Activated CD4-positive, alpha-beta T cell treated with anti-CD3 and anti-CD28 coated beads for 4 hours (primary cell): Measurements from ENCODE around the gene SPATA12.

ENCODE experiments used
- DNase-seq, 2 donors: peaks; one replicate each; pipeline ENCODE4 v3.0.0-alpha.2; 2020

SPATA12 gene, protein sequence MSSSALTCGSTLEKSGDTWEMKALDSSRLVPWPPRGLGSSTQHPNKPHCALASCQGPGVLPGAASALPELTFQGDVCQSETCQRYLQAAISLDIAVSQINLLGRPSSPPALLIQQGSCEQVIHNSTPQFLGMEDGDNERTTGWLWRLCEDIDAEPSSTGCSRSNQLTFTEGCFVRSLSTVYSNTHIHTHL

DNA sequence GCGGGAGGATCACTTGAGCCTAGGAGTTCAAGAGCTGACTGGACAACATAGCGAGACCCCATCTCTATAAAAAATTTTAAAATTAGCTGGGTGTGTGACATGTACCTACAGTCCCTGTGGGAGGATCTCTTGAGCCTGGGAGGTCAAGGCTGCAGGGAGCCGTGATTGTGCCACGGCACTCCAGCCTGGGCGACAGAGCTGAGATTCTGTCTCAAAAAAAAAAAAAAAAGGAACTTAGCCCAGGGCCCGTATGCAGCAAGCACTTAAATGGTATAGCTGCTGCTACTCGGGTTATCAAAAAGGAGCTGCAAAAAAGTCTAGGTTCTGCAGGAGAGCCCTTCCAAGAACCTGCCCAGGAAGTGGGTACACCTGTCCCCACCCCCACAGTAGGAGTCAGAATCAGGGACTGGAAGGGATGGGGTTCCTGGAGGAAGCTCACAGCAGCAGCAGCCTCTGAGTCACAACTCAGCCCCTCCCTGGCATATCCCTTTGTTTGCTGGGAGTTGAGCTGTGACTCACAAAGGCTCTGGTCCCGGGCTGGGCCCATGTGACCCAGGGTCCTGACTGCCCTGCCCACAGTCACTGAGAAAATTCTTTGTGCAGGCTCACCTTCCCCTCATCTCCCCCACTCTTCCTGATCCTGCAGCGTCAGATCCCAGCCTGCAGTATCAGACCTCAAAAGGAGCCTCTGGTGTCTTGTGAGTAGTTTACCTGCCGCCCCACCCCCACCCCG lies at the start of gene SPATA12:
Gene SPATA12, plus strand, starts transcription at position 576 of the 733 bp plus-strand sequence. CDS start 13,031 bp downstream, outside the sequence.
- DNase-seq: no peak

DNA sequence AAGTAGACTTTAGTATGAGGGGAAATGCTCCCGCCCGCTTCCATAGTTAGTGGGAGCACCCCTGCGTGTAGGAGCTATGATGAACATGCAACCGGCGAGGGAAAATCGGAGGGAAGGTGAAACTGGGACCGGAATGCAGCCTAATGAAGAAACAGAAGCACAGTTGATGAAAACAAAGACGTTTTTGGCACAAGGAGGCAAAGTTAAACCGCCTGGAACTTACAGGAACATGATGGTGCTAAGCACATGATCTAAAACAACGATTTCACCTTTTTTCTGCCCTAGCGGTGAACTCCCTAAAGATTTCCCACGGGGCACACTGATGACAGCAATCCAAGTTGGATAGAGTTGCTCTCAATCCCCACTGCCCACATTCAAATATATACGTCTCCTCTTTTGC lies 49.4 kb upstream of the SPATA12 start:
- no peak for DNase-seq

DNA sequence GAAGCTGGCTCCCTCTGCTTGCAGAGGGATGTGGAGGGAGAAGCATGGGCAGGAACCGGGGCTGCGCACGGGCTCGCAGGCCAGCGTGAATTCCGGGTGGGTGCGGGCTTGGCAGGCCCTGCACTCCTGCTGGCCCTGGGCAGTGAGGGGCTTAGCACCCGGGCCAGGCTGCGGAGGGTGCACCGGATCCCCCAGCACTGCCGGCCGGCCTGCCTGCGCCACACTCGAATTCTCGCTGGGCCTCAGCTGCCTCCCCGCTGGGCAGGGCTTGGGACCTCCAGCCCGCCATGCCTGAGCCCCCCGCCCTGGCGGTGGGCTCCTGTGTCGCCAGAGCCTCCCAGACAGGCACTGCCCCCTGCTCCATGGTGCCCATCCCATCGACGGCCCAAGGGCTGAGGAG lies 47.6 kb upstream of the SPATA12 start:
- DNase-seq: no peak

DNA sequence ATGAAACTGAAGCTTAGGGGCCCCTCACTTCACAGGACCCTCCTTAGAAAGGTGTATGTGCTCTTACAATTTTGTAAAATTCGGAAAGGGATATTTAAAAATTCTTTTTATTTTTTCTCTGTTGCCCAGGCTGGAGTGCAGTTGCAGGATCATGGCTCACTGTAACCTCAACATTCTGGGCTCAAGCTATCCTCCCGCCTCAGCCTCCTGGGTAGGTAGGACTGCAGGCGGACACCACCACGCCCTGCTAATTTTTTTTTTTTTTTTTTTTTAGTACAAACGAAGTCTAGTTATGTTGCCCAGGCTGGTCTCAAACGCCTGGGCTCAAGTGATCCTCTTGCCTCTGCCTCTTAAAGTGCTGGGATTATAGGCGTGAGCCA lies 45.1 kb upstream of the SPATA12 start:
- no peak for DNase-seq

DNA sequence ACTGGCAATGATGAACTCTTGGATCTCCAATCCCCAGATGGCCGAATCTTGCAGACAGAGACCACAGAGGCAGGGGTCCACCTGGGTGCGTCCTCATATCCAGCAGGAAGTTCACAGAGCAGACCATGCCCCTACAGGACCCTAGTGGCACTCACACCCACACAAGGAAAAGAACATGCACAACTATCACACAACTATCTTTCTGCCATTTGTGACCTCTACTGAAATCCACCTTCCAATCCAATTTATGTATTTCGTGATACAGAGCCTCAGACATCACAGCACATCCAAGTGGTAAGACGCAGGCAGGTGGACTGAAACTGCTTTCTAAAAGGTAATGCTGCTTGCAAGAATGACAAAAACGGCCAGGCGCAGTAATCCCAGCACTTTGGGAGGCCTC lies 44.6 kb upstream of the SPATA12 start:
- DNase-seq: no peak

DNA sequence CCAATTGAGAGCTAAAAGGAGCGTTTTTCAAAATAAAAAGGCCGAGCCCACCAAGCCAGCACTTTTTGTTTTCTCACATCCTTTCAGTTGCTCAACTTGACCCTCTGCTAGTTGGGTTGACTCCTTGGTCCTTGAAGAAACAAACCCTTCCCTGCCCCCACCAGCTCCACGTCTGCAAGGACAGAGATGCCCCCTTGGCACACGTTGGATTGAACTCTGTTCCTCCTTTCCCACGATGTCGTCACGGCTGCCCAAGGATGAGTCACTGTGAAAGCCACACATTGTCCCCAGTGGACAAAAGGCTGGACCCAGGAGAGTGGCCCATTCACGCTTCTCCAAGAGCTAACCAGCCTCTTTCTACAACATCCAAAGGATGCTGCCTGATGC lies 43.0 kb upstream of the SPATA12 start:
- no peak for DNase-seq

DNA sequence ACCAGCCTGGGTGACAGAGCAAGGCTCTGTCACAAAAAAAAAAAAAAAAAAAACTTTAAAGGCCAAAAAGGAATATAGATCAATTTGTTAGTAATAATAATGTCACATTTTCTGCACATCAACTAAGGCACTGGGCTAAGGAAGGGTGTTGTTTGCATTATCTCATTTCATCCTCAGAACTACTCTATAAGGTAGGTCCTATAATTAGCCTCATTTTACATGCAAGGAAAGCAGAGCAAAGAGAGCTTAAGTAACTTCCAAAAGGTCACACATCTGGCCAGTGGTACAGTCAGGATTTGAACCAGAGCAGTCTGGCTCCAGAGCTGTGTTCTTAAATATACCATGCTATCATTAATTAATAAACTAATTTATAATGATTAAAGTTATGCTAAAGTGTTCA lies 42.2 kb upstream of the SPATA12 start:
- DNase-seq: no peak

DNA sequence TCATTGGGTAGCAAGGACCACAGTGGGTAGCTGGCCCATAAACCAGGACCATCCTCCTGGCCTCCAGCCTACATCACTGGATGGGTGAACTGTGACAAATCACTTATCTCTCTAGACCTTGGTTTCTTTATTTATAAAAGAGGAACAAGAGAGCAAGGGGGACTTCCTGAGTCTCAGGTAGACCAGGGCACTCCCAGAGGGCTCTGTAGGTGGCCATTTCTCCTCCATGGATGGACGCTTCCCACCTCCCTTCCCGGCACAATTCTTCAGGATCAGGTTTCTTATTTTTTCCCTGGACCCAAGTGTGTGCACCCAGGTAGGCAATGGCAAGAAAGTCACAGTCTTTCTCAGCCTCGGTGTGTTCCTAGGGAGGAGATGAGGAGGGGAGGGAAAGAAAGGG lies 41.4 kb upstream of the SPATA12 start:
- DNase-seq: no peak

DNA sequence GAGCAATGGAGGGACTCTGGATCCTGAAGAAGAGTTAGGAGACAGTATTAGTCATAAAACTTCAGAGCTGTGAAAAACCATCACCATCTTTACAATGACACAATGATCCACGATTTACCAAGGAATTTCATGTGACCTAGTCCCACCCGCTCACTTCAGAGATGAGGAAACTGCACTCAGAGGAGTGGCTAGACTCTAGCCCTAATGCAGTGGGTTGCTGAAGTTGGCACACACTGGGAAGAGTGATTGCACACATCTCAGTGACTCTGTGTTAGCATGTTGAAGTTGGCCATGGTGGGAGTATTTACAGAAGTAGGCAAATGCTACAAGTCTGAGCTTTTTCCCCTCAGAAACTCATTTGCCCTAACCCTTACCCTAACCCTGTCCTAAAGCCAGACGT lies 35.2 kb upstream of the SPATA12 start:
- DNase-seq: no peak

DNA sequence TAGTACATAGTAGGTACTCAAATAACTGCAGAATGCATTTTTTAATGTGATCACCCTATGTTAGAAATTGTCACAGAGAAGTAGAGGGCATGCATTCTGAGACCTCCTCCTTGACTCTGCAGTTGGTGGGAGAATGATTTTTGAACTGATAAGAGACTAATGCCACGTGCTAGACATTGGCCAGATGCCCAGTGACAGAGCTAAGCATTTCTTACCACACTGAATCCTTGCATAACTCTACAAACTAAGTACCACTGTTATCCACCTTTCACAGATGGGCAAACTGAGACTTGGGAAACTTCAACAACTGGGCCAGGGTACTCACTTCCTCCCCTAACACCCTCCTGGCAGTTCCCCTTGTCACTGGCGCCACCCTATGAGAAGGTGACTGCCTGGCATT lies 33.5 kb upstream of the SPATA12 start:
- no peak for DNase-seq

DNA sequence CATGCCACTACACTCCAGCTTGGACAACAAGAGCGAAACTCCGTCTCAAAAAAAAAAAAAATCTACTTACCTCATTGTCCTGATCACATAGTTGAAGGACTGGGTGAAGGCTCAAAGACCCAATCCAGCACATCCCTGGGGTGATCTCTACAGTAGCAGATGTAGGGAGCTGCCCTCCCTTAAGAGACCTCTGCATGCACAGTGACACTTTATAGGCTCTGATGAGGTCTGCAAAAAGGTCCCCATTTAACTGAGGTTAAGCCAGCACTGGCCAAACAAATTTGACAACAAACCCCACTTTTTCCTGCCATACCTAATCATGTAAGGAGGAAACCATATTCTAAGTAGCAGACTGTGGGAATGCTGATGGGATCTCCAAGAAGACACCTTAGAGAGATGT lies 31.1 kb upstream of the SPATA12 start:
- no peak for DNase-seq

DNA sequence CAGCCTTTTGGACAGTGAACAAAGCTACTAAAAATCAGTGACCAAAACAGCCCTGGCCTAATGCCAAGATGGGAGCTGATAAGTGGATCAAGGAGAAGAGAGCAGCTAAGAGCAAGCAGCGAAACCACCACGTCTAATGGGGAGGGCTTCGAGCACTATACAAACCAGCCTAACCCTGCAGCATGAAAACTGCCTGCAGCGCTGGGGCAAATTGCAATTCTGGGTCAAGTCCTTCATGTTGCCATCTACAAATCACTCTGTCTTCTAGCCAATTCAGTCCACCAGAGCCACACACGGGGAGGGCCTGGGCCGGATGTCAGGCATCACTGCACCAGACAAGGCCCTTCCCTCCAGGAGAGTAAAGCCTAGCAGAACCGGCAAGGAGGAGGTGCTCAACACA lies 30.5 kb upstream of the SPATA12 start:
- no peak for DNase-seq

DNA sequence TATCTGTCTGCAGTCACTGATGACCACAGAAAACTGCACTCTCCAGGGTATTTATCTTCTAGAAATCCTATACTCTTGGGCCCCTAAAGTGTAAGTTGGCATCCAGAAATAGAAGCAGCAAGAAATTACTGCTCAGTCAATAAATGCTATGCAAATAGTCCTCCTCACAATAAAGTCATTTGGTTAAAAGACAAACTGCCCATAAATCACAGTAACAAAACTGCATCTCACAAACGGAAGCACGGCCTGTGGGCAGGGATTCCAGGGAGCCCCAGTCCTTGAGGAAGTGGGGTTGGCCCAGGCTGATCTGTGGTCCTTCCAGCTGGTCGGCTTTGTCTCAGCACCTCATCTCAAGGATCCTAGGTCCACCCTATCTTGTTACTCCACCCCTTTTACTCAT lies 29.7 kb upstream of the SPATA12 start:
- no peak for DNase-seq

DNA sequence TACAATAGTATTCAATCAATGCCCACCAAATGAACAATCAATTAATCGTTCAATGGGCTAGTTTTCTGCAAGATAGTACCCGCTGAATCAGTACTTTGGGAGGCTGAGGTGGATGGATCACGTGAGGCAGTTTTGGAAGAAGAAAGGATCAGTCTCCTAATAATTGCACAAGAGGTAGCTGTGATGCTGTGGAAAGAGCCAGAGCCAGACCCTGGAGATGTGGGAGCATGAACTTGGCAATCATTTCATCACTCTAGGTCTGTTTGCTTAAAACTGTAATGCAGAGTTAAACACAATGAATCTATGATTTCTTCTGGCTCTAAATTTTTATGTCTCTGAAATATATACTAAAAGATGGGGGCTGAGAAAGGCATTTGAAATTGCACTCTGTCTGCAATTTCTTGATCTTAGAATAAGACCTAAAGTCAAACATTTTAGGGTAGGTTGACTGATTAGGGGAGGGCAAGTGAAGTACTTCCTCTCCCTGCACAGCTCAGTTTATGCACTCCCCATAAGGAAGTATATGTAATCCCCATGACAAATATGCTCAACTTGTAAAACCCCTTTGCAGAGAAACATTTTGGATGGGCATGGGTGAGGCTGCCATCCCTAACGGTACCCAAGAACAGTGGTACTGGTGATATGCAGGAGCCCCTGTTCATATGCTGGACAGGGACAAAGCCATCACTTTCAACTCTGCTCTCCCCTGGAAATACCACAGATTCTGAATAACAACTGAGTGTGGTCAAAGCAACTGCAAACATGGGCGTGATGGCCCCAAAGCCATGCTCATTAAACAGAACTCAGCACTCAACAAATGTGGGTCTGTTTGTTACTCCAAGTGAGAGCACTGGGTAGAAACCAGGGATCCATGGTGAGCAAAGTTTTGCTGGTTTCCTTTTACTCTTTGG lies 28.6 kb upstream of the SPATA12 start:
- DNase-seq: no peak

DNA sequence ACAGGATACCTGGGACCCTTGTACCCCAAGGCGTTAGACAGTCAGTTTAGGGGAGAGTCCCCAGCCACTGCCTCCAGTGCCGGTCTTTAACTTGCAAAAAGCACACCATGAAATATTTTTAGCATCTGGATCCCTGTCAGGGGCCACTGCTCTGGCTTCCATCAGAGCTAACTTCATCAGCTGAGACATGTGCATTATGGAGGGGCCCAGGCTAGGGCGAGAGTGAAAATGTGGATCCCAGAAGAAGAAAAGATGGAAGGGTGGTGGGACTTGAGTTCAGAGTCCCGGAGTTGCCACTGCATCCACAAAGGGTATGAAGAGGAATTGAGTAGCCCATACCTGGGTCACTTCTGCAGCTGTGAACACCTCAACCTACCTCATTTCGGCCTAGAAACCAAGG lies 23.5 kb upstream of the SPATA12 start:
- no peak for DNase-seq

DNA sequence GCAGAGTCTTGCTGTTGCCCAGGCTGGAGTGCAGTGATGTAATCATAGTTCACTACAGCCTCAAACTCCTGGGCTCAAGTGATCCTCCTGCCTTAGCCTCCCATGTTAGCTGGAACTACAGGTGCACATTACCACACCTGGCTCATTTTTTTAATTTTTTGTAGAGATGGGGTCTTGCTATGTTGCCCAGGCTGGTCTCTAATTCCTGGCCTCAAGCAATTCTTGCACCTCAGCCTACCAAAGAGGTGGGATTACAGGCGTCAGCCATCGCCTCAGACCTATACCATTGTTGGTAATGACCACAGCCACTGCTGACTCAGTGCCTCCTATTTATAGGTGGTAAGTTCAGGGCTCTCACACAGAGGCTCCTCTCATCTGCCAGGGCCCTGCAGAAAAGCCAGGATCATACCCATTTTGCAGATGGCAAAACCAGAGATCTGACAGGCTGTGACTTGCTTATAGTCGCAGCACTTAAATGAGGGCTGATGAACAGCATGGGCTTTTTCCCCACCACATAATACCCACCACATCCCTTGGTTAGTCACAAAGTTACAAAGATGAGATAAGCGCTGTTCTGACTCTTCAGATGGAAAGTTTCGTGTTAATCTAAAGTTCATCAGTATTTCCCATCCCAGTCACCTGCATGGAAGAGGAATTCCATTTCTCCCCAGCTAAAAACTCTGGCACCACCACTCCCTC lies 21.8 kb upstream of the SPATA12 start:
- DNase-seq: no peak

DNA sequence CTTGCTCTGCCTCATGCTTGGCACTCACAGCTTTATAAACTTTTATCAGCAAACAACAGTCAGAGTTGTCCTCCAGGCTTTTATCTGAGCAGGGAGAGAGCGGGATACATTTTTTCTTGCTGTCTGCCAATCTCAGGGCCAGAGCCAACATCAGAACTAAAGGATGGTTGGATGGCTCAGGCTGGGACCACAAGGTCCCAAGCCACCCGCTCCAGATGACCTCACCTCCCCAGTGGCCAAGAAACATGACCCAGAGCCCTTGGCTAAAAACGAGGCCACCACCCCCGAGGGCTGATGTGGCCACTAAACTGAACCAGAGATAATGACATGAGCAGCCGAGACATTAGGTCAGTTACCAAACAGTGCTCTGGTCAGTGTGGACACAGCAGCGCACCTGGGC lies 18.8 kb upstream of the SPATA12 start:
- DNase-seq: no peak

DNA sequence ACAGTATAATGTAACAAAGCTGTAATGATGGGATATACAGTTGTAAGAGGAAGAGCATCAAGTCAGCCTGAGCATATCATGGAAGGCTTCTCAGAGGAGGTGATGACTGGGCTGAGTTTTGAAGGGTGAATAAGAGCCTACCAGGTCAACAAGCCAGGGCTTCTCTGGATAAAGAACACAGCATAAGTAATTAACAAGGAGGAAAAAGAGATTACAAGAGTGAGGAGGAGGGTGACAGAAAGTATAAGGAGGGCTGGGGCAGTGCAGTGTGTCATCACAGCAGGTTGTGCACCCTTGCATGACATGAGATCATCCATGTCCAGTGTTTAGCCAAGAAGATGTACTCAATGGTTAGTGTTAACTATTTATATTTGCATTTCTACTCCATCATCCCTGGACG lies 16.9 kb upstream of the SPATA12 start:
- no peak for DNase-seq

DNA sequence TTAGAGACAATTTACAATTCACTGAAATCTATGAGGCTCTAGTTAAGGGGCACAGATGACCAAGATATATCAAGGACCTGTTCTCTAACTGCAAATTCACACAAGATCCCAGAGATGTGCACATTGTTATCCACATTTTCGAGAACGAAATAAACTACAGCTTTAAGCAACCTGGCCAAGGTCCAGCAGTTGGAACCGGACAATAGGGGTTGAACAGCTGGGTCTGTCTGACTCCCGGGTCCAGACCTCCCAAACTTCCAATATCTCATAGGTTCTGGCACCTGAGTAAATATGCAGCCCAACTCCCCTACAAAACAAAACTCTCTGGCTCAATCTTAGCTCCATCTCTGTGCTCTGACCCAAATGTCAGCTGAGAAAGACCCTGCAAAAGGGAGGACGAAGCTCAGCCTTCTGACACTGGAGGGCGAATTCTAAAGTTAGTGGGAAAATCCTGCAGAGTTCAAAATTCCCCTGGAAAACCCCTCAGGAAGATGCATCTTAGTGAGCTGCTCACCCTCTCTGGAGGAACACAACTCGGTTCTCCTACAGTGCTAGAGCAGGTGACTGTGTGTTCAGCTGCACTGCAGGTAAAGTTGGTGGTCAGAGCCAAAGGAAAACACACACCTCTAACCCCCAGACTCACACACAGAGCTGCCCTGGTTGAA lies 14.2 kb upstream of the SPATA12 start:
- no peak for DNase-seq

DNA sequence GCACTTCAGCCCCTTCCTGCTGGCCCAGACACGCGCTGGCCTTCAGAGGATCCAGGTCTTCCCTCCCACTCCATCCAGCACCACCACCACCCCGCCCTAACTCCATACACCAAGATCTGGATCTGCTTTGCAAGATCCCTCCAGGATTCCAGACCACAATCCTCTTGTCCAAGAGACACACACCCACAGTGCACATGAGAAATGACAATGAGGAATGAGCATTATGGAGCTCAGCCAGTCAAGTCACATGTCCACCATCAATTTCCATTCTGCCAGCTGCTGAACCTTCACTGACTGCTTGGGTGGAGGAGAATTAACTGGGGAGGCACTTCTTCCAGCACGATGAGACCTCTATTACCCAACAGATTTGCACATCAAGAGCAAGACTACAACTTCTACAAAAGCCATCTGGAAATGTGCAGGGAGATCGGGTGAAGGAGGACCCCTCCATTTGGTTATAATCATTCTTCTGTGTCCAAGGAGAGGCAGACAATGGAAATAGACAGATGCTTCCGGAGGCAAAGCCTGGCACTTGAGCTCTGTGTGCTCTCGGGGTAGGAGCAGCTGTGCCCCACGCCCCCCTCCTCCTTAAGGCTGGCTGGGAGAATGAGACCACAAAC lies 12.3 kb upstream of the SPATA12 start:
- DNase-seq: no peak

DNA sequence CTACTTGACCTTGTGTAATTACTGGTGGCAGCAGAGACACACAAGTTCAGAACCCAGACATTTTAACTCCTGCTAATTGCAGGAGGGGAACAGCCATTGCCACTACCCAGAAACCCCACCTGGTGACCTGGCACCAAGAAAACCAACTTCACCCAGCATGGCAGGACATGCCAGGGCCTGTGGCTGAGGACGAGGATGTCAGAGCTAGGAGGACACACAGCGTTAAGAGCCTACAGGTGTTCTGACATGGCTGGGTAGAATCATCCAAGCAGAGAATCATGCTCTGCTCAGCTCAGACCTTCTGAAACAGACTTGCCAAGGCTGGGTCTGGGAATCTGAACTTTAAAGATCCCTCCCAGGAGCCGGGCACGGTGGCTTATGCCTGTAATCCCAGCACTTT lies 11.7 kb upstream of the SPATA12 start:
- no peak for DNase-seq

DNA sequence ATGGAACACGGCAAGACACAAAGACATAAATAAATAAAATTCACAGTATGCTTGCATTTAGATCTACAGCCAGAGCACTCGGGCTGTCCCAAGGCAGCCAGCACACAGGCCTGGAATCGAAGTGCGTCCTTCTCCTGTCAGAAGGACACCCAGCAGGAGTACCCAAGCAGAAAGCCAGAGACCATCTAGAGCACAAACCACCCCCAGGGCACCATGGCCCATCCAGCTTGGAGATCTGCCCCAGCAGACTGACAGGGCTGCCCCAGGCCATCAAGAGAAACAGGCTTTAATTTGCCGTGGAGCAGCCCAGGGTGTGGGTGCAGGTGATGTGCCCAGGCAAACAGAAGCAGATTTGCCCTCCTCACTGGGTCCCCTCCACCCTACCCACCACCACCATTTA lies 7.8 kb upstream of the SPATA12 start:
- DNase-seq: no peak
